T-helper 1 cell (primary cell): ENCODE results near the gene WDHD1.
"Not testable (repeated sequence)": the region's sequence is repeated elsewhere in the genome, so short reads cannot be mapped to it uniquely, and the experiment has no call there.

Source experiments
- DNase-seq, 5 donors: peaks; one replicate each; pipeline ENCODE4 v3.0.0-alpha.2; 2012 to 2020

Gene WDHD1

DNA sequence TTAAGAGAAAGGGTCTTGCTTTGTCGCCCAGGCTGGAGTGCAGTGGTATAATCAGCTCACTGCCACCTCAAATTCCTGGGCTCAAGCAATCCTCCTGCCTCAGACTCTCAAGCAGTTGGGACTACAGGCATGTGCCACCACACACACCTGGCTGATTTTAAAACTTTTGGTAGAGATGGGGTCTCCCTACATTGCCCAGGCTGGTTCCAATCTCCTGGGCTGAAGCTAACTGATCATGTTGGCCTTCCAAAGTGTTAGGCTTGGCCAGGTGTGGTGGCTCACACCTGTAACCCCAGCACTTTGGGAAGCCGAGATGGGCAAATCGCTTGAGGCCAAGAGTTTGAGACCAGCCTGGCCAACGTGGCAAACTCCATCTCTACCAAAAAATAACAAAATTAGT, 80.4 kb downstream of the WDHD1 start:
- no peak for DNase-seq

DNA sequence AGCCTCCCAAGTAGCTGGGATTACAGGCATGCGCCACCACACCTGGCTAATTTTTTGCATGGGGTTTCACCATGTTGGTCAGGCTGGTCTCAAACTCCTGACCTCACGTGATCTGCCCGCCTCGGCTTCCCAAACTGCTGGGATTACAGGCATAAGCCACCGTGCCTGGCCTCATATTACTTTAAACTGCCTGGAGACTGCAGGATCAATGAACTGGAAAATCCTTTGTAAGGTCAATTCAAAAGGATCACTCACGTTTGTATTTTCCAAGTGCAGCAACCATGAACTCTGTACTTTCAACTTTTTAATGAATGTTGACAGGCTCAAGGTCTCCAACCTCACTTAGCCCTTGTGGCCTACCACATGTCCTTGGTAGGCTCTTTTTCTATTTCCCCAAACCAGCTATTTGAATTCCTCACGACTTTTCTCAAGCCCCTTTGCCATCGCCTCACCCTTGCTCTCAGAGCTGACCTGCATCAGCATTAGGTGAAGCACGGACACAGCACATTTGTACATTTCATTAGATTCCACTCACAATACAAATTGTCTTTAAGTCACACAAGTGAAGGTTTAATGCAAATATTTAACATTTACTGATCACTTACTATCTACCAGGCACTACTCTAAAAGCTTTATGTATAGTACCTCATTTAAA, 82.0 kb downstream of the WDHD1 start:
- no peak for DNase-seq

DNA sequence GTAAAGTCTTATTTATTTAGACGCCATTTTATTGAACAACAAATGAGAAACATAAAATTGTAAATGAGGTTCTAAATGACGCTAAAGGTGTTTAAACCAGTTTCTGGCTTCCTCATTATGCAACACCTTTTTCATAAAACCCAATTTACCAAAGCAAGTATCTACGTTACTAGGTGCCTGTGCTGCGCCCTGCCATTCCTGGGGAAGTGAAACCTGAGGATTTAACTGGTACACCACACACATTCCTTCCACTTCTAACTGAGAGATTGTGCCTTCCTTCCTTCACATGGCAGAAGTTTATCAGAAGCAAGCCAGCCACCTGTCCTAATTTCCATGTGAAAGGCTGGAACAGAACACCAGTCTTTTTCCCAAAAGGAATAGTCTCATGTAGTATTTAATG, 84.0 kb downstream of the WDHD1 start:
- DNase-seq, result no peak

DNA sequence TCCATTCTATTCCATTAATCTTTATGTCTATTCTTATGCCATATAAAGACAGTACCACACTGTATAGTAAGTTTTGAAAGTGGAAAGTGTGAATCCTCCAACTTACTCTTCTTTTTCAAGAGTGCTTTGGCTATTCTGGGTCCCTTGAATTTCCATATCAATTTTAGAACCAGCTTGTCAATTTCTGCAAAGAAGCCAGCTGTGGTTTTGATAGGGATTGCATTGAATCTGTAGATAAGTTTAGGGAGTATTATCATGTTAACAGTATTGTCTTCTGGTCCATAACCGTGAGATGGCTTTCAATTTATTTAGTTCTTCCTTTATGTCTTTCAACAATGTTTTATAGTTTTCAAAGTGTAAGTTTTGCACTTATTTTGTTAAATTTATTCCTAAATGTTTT, 90.1 kb downstream of the WDHD1 start:
- DNase-seq, result no peak

DNA sequence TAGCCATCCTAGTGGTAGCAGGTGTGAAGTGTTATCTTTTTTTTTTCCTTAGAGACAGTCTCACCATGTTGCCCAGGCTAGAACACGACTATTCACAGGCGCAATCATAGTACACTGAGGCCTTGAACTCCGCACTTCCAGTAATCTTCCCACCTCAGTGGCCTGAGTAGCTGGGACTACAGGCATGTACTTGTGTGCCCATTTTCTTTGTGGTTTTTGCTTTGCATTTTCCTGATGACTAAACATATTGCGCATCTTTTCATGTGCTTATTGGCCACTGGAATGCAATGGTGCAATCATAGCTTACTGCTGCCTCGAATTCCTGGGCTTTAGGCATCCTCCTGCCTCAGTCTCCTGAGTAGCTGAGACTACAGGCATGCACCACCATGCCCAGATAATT, 90.9 kb downstream of the WDHD1 start:
- DNase-seq, result no peak

DNA sequence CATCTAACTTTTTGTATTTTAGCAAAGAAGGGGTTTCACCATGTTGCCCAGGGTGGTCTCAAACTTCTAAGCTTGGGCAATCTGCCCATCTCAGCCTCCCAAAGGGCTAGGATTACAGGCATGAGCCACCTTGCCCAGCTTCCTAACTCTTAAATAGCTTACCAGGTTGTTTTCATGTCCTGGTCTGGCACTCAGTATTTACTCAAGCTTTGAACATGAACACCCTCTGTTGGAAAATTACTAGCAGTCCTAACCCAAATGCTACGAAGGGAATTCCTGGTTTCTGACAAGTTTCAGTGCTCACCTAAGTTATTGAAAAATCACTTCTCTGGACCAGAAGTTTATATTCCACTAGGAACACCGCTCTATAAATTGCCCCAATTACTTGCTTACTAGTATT, 91.8 kb downstream of the WDHD1 start:
- DNase-seq, result no peak

DNA sequence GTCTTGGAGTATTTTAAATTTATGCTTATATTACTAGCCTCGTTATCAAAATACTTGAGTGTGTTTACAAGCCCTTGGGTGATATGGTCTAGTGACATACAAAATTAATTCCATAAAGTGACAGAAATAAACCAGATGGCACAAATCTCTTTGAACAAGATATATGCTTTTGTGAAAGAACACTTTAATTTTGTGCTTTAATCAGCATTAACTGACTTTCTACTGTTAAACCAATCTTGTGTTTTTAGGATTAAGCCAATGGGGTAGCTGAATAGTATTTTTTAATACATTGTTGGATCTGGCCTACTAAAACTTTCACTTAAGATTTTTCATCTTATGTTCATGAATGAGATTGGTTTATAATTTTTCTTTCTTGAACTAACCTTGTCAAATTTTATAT, 93.9 kb downstream of the WDHD1 start:
- no peak for DNase-seq

DNA sequence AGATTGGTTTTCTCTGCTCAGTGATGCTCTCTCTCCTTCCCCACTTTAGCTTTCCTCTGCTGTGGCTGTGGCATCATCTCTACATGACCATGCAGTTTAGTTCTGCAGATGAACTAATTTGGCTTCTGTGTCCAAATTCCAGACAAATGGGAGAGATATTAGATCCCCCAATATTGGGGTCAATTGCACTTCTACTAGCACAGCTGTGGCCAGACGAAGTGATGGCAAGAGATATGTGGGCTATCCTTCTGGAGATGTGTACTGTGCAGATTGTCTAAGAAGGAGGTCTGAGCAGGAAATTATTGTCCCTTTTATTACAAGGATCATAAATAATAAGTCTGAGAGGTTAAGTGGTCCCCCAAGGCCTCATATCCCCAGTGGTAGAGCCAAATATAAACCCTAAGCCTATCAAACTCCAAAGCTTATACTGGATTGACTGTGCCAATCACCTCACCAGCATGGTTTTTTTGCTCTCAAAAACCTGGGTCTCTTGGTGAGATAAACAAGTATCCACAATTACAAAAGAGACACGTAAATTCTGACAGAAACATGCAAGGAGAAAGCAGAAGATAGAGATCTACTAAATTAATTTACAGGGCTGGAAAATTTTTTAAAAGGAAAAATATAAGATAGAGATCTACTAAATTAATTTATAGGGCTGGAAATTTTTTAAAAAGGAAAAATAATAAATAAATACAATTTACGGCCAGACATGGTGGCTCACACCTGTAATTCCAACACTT, 95.1 kb downstream of the WDHD1 start:
- no peak for DNase-seq

DNA sequence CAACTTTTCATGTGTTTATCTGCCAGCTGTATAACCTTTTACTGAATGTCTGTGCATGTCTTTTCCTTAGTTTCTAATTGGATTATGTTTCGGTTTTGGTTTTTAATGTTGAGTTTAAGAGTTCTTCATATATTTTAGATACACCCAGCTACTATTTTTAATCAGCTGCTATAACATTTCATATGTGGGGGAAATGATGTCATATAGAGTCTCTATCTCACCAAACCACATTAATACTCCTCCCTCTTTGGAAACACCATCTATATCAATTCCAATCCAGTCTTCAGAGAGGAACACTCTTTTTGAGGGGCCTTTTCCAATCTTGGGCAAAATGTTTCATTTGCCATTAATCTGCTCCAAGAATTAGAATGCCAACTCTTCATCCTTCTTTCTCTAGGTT, 95.8 kb downstream of the WDHD1 start:
- no peak for DNase-seq

DNA sequence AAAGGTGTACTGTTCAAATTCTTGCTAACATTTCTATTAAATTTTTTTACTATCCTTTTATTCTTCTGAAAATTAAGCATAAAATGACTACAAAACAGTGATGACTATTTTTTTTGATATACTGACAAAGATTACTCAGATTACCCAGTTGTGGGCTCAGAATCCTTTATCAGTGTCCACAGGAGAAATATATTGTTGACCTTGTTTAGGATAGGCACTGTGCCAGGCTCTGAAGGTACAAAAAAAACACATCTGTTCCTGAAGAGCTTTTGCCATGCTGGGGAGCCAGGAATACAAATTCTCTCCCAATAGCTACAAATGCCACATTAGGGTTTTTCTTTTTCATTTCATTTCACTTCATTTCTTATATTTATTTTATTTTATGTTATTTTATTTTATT, 97.3 kb downstream of the WDHD1 start:
- no peak for DNase-seq

DNA sequence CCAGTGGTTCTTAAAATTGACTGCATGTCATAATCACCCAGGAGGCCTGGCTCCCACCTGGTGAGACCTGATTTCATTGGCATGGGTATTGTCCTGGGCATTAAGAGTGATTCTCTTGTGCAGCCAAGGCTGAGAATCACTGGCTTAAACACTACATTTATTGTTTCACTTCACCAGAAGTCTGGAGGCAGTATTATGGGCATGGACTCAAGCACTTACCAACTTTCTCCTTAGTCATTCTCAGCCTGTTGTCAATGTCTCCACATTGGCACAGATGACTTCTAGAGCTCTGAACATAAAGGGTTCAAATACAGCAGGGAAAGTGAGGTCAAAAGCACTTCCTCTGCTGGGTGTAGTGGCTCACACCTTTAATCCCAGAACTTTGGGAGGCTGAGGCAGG, 98.7 kb downstream of the WDHD1 start:
- no peak for DNase-seq

DNA sequence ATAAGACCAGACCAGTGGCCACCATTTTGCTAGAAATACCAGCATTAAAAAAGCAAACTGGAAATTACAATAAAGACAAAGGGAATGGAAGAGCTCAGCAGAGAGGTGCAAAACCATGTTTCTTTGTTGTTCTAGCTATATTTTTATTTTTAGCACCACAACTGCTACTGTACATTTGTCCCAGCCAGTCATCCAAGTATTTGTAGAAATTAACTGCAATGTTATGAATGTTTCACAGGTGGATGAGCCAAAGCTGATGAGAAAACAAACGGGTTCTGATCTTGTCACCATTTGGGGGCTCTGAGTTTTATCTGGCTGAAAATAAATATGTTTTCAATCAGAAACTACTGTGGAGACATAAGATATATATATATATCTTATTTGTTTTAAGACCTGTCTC, 99.3 kb downstream of the WDHD1 start:
- DNase-seq, result no peak

DNA sequence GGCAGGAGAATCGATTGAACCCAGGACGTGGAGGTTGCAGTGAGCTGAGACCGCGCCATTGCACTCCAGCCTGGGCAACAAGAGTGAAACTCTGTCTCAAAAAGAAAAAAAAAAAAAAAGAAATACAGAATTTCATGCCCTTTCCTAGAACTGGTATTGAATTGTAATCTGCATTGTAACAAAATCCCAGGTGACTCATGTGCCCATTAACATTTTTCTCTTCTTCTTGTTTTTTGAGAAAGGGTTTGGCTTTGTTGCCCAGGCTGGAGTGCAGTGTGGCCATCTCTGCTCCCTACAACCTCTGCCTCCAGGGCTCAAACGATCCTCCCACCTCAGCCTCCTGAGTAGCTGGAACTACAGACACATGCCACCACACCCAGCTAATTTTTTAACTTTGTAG, 100.3 kb downstream of the WDHD1 start:
- DNase-seq, result not testable (repeated sequence)

DNA sequence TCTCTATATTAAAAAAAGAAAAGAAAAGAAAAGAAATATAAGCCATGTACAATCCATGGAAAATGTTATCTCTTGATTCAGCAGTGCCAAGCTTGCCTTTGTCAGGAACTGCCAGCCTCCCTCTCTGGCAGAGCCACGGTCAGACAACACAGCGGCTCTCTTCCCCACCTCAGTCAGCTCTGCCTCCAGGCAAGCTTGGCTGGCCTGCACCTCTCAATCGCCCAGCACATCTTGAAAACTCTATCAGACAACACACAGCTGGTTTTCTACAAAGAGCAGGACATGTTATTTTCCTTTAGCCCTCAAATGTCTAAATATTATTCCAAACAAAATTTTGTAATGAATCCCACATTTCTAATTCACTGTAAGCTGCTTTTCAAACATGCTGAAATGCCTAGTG, 104.3 kb downstream of the WDHD1 start:
- DNase-seq, result no peak

DNA sequence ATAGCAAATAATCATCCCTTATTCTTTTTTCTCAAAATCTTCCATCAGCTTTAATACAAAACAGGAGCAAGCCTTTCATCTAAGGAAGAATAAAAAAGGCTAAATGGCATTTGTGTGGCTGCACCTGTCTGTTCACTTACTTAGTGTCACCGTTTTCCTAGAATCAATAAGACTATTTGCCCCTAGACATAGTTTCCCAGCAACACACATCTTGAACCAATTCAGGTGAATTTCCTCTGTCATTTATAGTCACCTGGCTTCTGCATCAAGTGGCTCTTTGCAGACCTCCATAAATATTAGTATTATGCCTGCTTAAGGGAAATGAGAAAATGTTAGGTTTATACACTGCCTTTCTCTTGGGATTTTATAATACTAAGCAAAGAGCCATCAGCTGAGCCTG, 106.8 kb downstream of the WDHD1 start:
- DNase-seq, result no peak

DNA sequence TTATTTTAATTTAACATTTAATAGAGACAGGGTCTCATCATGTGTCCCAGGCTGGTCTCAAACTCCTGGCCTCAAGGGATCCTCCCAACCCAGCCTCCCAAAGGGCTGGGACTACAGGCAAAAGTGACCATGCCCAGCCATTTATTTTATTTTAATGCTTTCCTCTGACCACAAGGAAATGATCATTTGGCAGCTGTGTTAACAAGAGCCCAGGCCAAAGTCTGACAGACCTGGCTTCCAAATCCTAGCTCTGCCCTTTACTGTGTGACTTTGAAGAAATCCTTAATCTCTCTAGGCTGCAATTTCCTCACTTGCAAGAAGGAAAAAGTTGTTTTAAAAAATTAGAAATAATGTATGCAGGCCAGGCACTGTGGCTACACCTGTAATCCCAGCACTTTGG, 107.6 kb downstream of the WDHD1 start:
- DNase-seq, result no peak

DNA sequence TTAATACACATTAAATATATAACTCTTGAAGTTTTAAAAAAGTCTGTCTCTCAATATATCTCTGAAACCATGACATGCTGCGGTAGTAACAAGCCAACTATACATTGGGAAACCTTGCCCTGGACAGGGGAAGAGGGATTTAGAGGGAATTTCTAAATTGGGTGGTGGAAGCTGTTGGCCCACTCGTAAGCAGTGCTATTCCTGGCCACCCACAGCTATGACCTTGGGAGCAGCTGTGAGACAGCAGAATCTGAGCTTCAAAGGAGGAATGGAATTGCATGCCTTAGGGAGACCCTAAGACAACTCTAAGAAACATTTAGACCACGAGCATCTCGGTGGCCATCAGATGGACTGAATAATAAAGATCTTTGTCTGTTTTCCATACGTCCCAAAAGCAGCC, 108.5 kb downstream of the WDHD1 start:
- no peak for DNase-seq

DNA sequence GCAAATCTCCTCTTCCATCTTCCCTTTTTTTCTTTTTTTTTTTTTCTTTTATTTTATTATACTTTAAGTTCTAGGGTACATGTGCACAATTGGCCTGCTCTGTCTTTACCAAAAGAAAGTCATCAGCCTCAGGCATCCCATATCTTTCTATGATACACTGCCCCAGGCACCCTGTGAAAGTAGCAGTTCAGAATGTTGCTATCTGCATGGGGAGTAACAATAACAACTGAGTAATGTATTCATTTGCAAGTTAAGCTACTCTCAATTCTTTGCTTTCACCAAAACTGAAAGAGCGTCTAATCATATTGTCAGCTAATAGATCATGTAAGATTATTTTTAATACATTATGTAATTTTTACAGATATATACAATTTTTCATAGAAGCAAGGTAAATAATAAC, 110.8 kb downstream of the WDHD1 start:
- no peak for DNase-seq

DNA sequence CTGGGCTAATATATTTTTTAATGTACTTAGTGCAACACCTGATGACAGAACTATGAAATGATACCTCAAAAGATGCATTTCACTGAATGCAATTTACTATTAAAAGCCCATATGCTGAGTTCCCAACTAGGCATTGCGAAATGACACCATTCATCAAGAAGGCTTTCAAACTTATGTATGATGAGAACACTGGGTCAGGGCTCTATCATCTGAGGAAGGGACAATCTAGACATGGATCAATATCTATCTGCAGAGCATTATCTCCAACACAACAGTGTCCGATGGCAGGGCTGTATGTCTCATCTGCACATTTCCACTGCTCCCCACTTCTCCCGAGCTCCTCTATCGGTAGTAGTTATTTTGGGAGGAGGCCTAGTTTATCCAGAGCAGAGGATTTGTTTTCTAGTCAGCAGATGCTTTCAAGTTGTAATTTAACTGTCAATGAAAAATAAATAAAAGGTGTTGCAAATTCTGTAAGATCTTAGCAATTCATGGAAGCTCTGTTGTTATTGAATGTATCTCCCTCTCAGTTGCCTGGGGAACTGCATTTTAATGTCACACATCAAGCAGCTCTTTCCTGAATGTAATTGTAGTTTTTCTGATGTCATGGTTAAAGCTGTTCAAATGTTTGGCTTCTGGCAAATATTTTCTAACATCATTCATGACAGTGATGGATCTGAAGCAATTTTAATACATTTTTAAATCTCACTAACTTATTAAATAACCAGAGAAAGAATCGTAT, 116.9 kb downstream of the WDHD1 start:
- DNase-seq, result no peak

DNA sequence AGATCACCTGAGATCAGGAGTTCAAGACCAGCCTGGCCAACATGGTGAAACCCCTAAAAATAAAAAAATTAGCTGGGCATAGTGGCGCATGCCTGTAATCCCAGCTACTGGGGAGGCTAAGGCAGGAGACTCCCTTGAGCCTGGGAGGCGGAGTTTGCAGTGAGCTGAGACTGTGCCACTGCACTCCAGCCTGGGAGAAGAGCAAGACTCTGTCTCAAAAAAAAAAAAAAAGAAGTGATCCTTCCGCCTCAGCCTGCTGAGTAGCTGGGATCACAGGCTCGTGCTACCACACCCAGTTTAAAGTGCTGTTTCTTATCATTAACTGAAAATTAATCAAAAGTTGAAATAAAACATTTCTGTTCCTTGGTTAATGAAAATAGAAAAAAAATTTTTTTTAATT, 117.9 kb downstream of the WDHD1 start:
- DNase-seq, result not testable (repeated sequence)

DNA sequence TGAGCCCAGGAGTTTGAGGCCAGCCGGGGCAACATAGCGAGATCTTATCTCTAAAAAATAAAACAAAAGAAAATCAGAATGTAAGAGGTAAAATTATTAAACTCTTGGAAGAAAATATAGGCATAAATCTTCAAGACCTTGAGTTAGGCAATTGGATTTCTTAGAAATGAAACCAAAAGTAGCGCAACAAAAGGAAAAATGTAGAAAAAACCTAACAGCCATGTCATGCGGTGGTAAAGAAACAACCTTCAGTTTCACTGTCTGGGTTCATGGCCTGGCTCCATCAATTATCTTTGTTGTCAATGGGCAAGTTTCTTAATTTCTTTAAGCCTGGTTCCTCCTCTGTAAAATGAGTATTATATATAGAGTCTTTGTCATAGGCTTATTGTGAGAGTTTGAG, 118.7 kb downstream of the WDHD1 start:
- peak in 1 of 5 donors; percentile 66 for DNase-seq

DNA sequence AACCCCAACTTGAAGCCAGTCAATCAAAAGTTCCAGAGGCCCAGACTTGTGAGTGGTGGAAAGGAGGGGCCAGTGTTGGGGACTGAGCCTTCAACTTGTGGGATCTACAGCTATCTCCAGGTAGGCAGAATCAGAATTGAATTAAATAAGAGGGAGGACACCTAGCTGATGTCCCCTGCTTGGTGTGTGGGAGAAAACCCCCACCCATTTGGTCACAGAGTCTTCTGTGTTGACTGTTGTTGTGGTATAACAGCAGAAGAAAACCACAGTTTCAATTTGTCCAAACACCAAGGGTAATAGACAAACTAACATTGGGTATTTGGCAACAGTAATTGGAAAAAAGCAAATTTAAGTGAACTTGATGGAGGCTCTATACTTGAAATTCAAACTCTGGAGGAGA, 120.8 kb downstream of the WDHD1 start:
- peak in 1 of 5 donors; percentile 35 for DNase-seq

DNA sequence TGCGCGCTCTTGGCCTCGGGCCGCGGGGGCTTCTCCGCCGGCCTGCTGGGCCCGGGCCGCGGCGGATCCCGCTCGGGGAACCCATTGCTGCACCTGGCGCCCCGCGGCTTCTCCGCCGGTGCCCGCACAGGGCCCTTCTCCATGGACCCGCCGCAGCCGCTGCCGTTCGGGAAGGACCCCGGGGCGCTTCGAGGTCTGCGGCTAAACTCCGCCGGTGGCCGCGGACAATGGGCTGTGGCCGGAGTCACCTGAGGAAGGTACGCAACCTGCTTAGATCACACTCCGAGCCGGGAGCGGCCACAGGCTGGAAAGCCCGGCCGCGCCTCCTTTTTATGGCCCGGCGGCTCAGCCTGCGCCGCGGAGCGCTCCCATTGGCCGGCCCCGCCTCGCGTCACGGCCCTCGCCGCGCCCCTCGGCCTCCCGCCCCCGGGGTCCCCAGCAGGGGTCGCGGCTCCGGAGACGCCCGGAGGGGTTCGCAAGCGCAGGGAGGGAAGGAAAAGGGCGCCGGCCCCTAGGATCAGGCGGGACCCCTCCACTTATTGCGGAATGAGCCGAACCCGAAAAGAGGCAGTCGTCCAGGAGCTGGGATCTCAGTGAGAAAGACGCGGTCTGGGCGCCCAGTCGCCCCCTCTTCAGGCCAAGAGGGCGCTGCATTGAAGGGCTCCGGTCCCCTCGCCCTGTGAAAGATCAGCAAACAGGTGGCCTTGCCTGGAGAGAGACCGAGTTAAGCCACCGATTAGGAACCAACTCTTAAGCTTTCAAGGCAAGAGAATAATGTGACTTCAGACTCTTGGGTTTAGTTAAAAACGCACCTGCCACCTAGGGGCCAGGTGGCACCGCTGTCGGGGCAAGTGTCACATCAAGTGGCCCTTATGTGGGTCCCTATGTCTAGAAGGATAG, 124.1 kb downstream of the WDHD1 start, which contains the start of gene GCH1:
Gene GCH1 (minus strand): TSS at position 306 of the 900 bp plus-strand sequence. CDS start 163 bp downstream, at position 143.
- peak; percentile 70 to 83 (median 71) for DNase-seq
